ENCODE data around the gene RTN3.

RTN3 gene

DNA sequence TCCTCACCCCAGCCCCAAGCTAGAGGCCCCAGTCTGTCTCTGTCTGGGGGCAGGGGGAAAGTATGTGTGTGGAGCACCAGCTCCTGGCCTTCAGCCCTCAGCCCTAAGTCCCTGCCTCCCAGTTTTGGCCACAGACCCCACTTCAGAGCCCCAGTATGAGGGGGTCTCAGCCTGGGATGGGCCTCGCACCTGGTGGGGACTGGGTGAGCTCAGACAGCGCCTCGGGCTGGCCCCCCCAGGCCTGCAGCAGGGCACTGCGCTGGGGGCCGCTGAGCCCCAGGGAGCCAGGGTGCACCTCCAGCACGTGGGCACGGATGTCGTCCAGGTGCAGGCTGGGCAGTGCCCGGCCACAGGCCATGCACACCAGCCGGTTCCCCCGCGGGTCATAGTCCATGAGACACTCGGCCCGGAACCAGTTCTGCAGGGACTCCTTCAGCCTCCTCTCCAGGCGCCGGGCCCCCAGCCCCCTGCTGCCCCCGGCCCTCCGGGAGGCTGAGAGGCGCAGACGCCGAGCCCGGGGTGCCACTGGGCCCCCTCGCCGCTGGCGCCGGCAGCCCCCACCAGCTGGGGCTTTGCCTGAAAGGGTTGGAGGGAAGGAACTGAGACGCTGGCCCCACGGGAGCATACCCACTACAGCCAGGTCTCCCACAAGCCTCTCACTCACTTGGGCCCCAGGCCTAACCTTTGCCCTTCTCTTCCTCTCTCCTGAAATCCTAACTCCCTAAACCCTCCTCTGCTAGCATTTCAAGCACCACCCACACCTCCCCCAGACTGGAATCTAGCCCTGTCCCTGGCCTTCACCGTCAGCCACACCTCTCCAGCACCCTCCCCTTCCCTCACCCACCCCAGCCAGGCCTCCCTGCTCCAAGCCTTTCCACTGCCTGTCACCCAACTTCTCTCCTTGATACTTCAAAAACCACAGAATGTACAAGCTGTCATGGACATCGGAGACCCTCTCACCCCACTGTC lies 83.7 kb downstream of the RTN3 start:
- no peak for TF ChIP-seq CTCF (IDR thresholded peaks at IDR 0.05; ENCODE audit: low read depth, low read length)
- H3K4me3 ChIP-seq (replicated peaks in 1 of 2; ENCODE audit: low read depth in 2 of 2, low read length in 2 of 2), result no peak overlapping the region
- DNase-seq (ENCODE audit: low read depth in 2 of 2), result peak in 1 of 2 donors; percentile 57

DNA sequence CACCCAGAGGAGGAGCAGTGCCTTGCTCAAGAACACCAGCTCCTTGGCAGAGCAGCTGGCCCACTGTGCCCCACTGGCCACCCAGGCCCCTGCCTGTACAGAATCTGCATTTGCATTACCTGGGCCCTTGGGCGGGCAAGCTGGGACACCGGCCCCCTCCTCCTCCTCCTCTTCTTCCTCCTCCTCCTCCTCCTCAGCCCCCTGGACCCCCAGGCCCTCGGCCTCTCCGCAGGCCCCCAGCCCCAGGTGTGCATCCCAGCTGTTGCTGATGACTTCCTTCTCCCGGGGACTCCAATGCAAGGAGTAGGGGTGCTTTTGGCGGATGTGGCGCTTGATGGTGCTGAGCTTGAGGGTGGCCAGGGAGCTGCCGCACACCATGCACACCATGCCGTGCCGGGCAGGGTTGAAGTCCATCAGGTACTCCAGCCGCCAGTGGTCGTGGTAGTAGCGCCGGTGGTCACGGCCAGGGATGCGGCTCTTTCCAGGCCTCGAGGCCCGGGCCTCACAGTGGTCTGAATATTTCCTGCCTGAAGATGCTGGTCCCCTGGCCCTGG lies 84.5 kb downstream of the RTN3 start:
- no peak overlapping the region for H3K4me3 ChIP-seq (replicated peaks in 1 of 2; ENCODE audit: low read depth in 2 of 2, low read length in 2 of 2)
- TF ChIP-seq CTCF (IDR thresholded peaks at IDR 0.05; ENCODE audit: low read depth, low read length), result no peak

DNA sequence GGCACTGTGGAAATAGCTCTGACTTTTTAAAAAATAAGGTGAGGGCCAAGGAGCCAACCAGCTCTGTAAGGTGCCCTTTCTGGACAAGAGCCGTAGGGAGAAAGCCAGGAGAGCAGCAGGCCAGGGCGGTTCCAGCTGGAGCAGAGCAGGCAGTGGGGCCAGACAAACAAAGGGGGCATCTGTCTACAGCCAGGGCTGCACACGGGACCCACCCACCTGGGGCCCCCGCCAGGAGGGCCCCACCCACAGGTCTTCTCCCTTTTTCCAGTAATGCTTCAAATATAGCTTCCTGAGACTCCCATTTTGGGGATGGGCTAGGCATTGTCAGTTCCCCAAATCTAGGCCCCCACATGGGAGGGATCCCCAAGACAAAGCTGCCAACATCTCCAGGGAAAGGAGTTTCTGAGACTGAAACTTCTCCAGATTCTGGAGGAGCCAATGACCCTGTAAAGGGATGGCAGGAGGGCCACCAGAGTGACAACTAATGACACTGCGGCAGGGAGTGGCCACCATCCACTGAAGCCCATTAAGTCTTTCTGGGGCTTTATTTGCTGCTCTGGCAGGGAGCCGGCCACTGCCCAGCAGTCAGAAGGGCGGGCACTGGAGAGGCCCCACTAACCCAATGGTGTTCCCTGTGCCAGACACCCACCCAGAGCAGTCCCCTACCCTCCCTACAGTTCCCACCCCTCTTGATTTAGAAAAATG lies 85.4 kb downstream of the RTN3 start:
- DNase-seq (ENCODE audit: low read depth in 2 of 2), result no peak
- H3K4me3 ChIP-seq (replicated peaks in 1 of 2; ENCODE audit: low read depth in 2 of 2, low read length in 2 of 2), result peak overlapping the region; percentile 77 to 78
- TF ChIP-seq CTCF (IDR thresholded peaks at IDR 0.05; ENCODE audit: low read depth, low read length), result no peak

More for the DNA sequence above, 84.5 kb downstream of the RTN3 start:
- DNase-seq (ENCODE audit: low read depth in 2 of 2), result no peak

GRCh38 chr11:63767267-63767564 lies 85.9 kb downstream of the RTN3 start:
- DNase-seq (ENCODE audit: low read depth in 2 of 2), result no peak
- H3K4me3 ChIP-seq (replicated peaks in 1 of 2; ENCODE audit: low read depth in 2 of 2, low read length in 2 of 2), result peak overlapping the region; percentile 77 to 78
- TF ChIP-seq CTCF (IDR thresholded peaks at IDR 0.05; ENCODE audit: low read depth, low read length), result no peak

DNA sequence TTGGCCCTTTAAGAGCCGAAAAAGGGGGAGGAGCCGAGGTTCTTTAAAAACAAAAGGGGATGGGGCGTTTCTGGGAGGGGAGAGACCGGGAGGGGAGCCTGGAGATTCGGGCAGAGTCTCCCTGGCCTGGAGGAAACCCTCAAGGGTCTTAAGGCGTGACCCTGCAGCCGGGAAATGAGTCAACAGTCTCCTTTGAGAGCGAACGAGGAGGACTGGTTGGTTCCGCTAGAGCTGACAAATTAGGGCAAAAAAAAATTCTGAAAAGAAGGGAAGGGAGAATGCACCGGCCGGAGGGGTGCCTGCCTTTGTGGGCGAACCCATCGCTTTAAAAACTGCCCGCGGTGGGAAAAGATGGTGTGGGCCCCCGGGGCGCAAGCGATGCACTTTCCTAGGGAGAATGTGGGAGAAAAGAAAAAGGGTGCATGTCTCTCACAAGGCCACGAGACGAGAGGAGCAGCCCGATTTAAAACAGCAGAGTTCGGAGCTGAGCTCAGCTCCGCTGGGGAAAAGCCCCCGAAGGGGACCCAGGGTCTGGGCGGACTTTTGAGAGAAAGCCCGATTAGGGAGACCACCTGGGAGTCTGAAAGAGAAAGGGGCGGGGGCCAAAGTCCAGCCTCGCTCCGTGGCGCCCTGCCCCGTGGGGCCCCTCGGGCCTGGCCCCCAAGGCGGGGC lies 86.4 kb downstream of the RTN3 start:
- TF ChIP-seq CTCF (IDR thresholded peaks at IDR 0.05; ENCODE audit: low read depth, low read length), result no peak
- peak; percentile 86 to 90 for DNase-seq (ENCODE audit: low read depth in 2 of 2)
- H3K4me3 ChIP-seq (replicated peaks in 1 of 2; ENCODE audit: low read depth in 2 of 2, low read length in 2 of 2), result peak overlapping the region; percentile 77 to 78

DNA sequence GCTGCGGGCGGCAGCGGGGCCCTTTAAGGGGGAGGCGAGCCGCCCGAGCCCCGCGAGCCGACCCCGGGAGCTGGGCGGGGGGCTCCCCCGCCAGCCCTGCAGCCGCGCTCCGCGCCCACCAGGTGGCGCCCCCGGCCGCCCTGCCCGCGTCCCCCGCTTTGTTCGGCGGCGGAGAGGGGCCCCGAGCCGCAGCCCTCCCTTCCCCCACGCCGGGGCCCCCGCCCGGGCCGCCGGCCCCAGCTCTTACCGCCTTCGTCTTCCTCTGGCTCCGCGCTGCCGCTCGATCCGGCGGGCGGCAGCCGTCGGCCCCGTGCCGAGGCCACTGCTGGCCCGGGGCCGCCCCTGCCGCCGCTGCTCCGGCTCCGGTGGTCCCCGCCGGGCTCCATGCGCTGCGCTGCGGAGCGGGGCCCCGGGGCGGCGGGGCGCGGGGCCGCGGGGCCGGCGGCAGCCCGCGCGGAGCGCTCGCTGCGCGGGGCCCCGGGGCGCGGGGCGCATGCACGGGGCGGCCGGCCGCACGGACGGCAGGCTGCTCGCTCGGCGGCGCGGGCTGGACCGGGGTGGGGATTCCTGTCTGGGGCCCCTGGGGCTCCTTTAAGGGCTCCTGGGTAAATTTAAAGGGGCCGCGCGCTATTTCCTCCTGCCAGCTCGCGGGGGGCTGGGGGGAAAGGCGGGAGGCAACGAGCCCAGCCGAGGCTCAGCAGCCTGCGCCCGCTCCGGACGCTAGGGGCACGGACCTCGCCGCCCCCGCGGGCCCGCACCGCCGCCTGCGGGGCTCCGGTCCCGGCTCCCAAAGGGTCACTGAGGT lies 87.1 kb downstream of the RTN3 start, which contains the start of gene ZFTA:
Gene ZFTA (minus strand): TSS at position 539 of the 805 bp plus-strand sequence. CDS start 153 bp downstream, at position 386.
- peak; percentile 24 for TF ChIP-seq CTCF (IDR thresholded peaks at IDR 0.05; ENCODE audit: low read depth, low read length)
- DNase-seq (ENCODE audit: low read depth in 2 of 2), result peak; percentile 62 to 70
- H3K4me3 ChIP-seq (replicated peaks in 1 of 2; ENCODE audit: low read depth in 2 of 2, low read length in 2 of 2), result peak within 1 kb of the TSS; percentile 77 to 78

Data from cardiac fibroblast (primary cell).